Epithelial cell of proximal tubule (primary cell): ENCODE data around the gene CRYL1. TPM values are rescaled to one million over a fixed set of nuclear protein-coding genes. Genes with fewer than 3 reads are reported as not detected.

ENCODE experiments used
- DNase-seq: peaks from one replicate; pipeline ENCODE4 v3.0.0-alpha.2; 2011; ENCODE audit warnings: low read depth
- H3K4me3 ChIP-seq: 2 replicates; pipeline ENCODE4 v1.5.1; 2011; ENCODE audit warnings: low read depth, mild to moderate bottlenecking, low read length
- CTCF ChIP-seq: conservative IDR thresholded peaks from 2 replicates; pipeline ENCODE4 v1.5.1; 2012; ENCODE audit warnings: low read depth, mild to moderate bottlenecking, low read length
- total RNA-seq: library from RNA; depleted of rRNA; stranded (reverse); fragments of >200 nt; gene quantifications from 2 replicates; pipeline ENCODE4 v1.2.3, GENCODE V29; 2015

Gene CRYL1
- total RNA-seq, 1 donor from 2014 or later = 41.3 TPM

GRCh38 chr13:20494656-20495055, 31.0 kb downstream of the CRYL1 start:
- H3K4me3 ChIP-seq = no peak overlapping the region
- no peak for DNase-seq
- TF ChIP-seq CTCF = no peak

- peak; percentile 68 for TF ChIP-seq CTCF
- peak; percentile 19 for DNase-seq
- no peak overlapping the region for H3K4me3 ChIP-seq
Measured at GRCh38 chr13:20492641-20493040, 33.0 kb downstream of the CRYL1 start.

GRCh38 chr13:20491926-20492435, 33.7 kb downstream of the CRYL1 start:
- no peak for DNase-seq
- H3K4me3 ChIP-seq = no peak overlapping the region
- no peak for TF ChIP-seq CTCF

GRCh38 chr13:20489185-20489820, 36.4 kb downstream of the CRYL1 start:
- no peak for TF ChIP-seq CTCF

GRCh38 chr13:20487927-20488326, 37.7 kb downstream of the CRYL1 start:
- no peak for DNase-seq
- TF ChIP-seq CTCF = no peak
- H3K4me3 ChIP-seq = no peak overlapping the region

More at GRCh38 chr13:20489185-20489820, 36.4 kb downstream of the CRYL1 start:
- no peak for DNase-seq
- no peak overlapping the region for H3K4me3 ChIP-seq

GRCh38 chr13:20482787-20483186, 42.9 kb downstream of the CRYL1 start:
- H3K4me3 ChIP-seq = no peak overlapping the region
- TF ChIP-seq CTCF = no peak
- no peak for DNase-seq

- DNase-seq = no peak
- no peak for TF ChIP-seq CTCF
- H3K4me3 ChIP-seq = no peak overlapping the region
Measured at GRCh38 chr13:20482275-20482761, 43.3 kb downstream of the CRYL1 start.
